Activated CD4-positive, CD25-positive, alpha-beta regulatory T cell treated with anti-CD3 and anti-CD28 coated beads, Interleukin-2, amount 50 U/mL, for 72 hours (primary cell): ENCODE measurements around the gene KIF26B.

Source experiments
- DNase-seq: peaks from one replicate; pipeline ENCODE4 v3.0.0; 2021

Gene KIF26B

GRCh38 chr1:245475961-245476516 is 321.3 kb downstream of the KIF26B start:
- DNase-seq, result no peak

- no peak for DNase-seq
These were observed 323.2 kb downstream of the KIF26B start for GRCh38 chr1:245477941-245478340.

- DNase-seq, result no peak
These were observed 325.8 kb downstream of the KIF26B start for GRCh38 chr1:245480393-245481120.

- DNase-seq, result no peak
These were observed 326.5 kb downstream of the KIF26B start for GRCh38 chr1:245481261-245481660.

GRCh38 chr1:245483247-245483646 is 328.5 kb downstream of the KIF26B start:
- DNase-seq, result no peak

- no peak for DNase-seq
These were observed 329.4 kb downstream of the KIF26B start for GRCh38 chr1:245484176-245484575.

- no peak for DNase-seq
These were observed 331.2 kb downstream of the KIF26B start for GRCh38 chr1:245485996-245486395.

- no peak for DNase-seq
These were observed 332.1 kb downstream of the KIF26B start for GRCh38 chr1:245486775-245487470.

- no peak for DNase-seq
These were observed 333.8 kb downstream of the KIF26B start for GRCh38 chr1:245488346-245489129.

- no peak for DNase-seq
These were observed 335.1 kb downstream of the KIF26B start for GRCh38 chr1:245489838-245490237.

GRCh38 chr1:245493029-245493428 is 338.2 kb downstream of the KIF26B start:
- DNase-seq, result no peak

GRCh38 chr1:245495681-245496080 is 340.9 kb downstream of the KIF26B start:
- no peak for DNase-seq

GRCh38 chr1:245500546-245500945 is 345.8 kb downstream of the KIF26B start:
- DNase-seq, result no peak

- DNase-seq, result no peak
These were observed 346.8 kb downstream of the KIF26B start for GRCh38 chr1:245501633-245502032.

- DNase-seq, result no peak
These were observed 348.8 kb downstream of the KIF26B start for GRCh38 chr1:245503548-245503947.

- no peak for DNase-seq
These were observed 355.4 kb downstream of the KIF26B start for GRCh38 chr1:245510144-245510543.

- no peak for DNase-seq
These were observed 357.6 kb downstream of the KIF26B start for GRCh38 chr1:245512181-245512888.

- no peak for DNase-seq
These were observed 358.3 kb downstream of the KIF26B start for GRCh38 chr1:245512980-245513578.

- no peak for DNase-seq
These were observed 361.5 kb downstream of the KIF26B start for GRCh38 chr1:245516284-245516759.

GRCh38 chr1:245520611-245521010 is 365.8 kb downstream of the KIF26B start:
- DNase-seq, result no peak

- no peak for DNase-seq
These were observed 371.4 kb downstream of the KIF26B start for GRCh38 chr1:245526141-245526540.

GRCh38 chr1:245528258-245528635 is 373.5 kb downstream of the KIF26B start:
- no peak for DNase-seq
